Neural crest cell (in vitro differentiated cells): ENCODE results near the gene BABAM2. TPM values are rescaled to one million over a fixed set of nuclear protein-coding genes. Genes with fewer than 3 reads are reported as not detected.

Experiments
- DNase-seq: peaks from one replicate; pipeline ENCODE4 v3.0.0; 2021; ENCODE audit warnings: low read depth, mixed read lengths, low spot score
- H3K27ac Mint-ChIP-seq: one replicate; pipeline ENCODE4 v1.8.0; 2021; ENCODE audit warnings: mild to moderate bottlenecking, mixed read lengths; ENCODE audit not compliant: unreplicated experiment
- H3K27me3 Mint-ChIP-seq: 2 replicates; pipeline ENCODE4 v1.8.0; 2021; ENCODE audit warnings: low read depth, mild to moderate bottlenecking, mixed read lengths
- H3K36me3 Mint-ChIP-seq: 2 replicates; pipeline ENCODE4 v1.8.0; 2021; ENCODE audit warnings: low read depth, mild to moderate bottlenecking, mixed read lengths
- H3K4me1 Mint-ChIP-seq: 2 replicates; pipeline ENCODE4 v1.8.0; 2021; ENCODE audit warnings: mixed read lengths
- H3K4me3 Mint-ChIP-seq: one replicate; pipeline ENCODE4 v1.8.0; 2021; ENCODE audit warnings: mild to moderate bottlenecking, mixed read lengths
- H3K9me3 Mint-ChIP-seq: 2 replicates; pipeline ENCODE4 v1.8.0; 2021; ENCODE audit warnings: mixed read lengths
- total RNA-seq: library from RNA; stranded (reverse); gene quantifications from 2 replicates; pipeline ENCODE4 v1.2.1, GENCODE V29; 2021
- TF ChIP-seq, protein P1 (sequence below): fragments of 200-600 bp; sonication (generic); conservative IDR thresholded peaks from 2 replicates; pipeline ENCODE4 v1.5.0; 2021; ENCODE audit warnings: antibody characterized with exemption, mild to moderate bottlenecking

The BABAM2 gene
- total RNA-seq, 1 donor from 2014 or later, result 28.6 TPM

DNA sequence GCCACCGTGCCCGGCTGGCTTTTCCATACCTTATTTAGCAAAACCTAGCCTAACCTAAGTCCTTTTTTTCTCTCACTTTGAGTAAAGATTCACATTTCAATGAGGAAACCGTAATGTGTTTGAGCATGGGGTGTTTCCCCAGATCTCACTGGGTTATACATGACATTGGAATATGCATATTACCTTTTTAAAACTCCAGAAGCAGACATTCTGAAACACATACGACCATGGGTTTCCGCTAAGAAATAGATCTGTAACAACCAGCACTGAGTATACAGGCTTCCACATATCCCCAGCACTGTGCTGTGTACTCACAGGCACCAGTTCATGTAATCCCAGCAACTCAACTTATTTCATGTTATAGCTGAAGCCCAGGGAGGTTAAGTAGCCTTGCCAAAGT is 461.1 kb downstream of the BABAM2 start:
- Mint-ChIP-seq H3K9me3 (no peaks in the 10 kb centered on the region), H3K27ac (peak overlapping the region; percentile 84), H3K4me1 (no peaks in the 10 kb centered on the region), H3K36me3 (no peaks in the 10 kb centered on the region), H3K4me3 (no peak overlapping the region), H3K27me3 (no peaks in the 10 kb centered on the region)
- no peak for DNase-seq
- TF ChIP-seq, protein P1, sequence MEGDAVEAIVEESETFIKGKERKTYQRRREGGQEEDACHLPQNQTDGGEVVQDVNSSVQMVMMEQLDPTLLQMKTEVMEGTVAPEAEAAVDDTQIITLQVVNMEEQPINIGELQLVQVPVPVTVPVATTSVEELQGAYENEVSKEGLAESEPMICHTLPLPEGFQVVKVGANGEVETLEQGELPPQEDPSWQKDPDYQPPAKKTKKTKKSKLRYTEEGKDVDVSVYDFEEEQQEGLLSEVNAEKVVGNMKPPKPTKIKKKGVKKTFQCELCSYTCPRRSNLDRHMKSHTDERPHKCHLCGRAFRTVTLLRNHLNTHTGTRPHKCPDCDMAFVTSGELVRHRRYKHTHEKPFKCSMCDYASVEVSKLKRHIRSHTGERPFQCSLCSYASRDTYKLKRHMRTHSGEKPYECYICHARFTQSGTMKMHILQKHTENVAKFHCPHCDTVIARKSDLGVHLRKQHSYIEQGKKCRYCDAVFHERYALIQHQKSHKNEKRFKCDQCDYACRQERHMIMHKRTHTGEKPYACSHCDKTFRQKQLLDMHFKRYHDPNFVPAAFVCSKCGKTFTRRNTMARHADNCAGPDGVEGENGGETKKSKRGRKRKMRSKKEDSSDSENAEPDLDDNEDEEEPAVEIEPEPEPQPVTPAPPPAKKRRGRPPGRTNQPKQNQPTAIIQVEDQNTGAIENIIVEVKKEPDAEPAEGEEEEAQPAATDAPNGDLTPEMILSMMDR, result no peak

DNA sequence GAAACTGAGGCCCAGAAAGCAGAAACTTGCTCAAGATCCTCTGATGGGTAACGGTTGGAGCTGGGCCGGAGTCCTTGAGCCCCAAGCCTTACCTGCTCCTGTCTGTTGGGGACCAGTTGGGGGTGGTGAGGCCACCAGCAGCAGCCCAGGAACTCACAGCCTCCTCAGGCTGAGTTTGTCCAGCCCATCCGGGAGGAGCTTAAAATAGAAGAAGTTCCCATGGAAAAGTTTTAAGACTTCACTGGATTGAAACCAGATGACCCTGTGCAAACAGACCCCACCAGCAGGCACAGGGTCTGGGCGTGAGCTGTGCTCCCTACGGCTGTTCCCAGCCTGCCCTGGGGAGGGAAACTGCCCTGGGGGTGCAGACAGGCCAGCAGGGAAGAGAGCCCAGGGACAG is 461.6 kb downstream of the BABAM2 start:
- TF ChIP-seq, protein P1, result no peak
- Mint-ChIP-seq H3K4me1 (no peaks in the 10 kb centered on the region), H3K27me3 (no peaks in the 10 kb centered on the region), H3K9me3 (no peaks in the 10 kb centered on the region), H3K36me3 (no peaks in the 10 kb centered on the region), H3K27ac (no peak overlapping the region), H3K4me3 (no peak overlapping the region)
- DNase-seq, result no peak

DNA sequence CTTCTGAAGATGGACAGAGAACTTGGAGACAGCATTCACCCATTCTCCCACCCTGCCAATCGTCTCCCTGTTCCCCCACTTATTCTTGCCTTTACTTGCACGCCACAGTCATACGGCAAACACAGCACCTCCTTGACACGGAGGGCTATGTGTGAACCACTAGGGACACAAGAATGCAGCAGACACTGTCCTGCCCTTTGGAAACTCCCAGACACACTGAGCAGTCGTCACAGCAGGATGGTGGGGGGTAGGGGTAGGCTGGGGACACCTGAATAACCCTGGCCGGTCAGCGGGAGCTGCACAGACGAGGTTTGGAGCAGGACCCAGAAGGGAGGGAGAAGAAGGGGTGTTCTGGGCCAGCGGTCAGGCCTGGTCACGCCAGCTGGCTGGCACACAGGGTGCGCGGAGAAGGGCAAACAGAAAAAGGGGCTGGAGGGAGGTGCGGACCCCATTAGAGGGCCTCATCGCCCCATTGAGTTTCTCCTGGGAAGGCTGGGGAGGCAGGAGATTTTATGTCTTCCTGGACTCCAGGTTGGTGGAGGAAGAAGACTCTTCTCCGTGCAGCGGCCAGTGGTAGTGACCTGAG is 462.2 kb downstream of the BABAM2 start:
- Mint-ChIP-seq H3K4me1 (no peaks in the 10 kb centered on the region), H3K9me3 (no peaks in the 10 kb centered on the region), H3K27ac (peak overlapping the region; percentile 92), H3K36me3 (no peaks in the 10 kb centered on the region), H3K4me3 (no peak overlapping the region), H3K27me3 (no peaks in the 10 kb centered on the region)
- TF ChIP-seq, protein P1, result no peak
- no peak for DNase-seq

DNA sequence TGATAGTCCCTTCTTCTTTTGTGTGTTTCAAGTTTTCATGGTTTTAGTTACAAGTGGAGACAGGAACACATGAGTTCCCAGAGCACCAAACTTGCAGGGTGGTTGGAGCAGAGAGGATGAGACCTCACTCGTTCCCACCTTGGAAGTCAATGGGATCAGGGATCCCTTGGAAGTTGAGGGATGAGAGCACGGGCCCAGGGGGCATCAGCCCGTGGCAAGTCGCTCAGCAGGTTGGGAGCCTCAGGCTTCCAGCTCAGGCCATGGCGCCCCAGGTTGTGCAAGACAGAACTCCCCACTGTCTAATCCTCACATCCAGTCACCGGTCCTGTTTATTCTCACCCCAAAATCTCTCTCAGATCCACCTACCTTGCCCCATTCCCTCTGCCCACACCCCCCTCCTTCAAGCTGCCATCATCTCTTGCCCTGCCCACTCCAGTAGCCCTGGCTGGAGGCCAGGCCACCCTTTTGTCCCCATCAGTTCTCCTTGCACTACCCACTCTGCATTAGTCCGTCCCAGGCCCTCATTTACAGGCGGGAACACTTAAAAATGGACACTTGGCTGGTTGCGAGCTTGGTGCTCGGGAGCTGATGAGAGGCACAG is 464.5 kb downstream of the BABAM2 start:
- Mint-ChIP-seq H3K27ac (no peak overlapping the region), H3K4me3 (no peak overlapping the region), H3K27me3 (no peaks in the 10 kb centered on the region), H3K36me3 (no peaks in the 10 kb centered on the region), H3K4me1 (no peaks in the 10 kb centered on the region), H3K9me3 (no peaks in the 10 kb centered on the region)
- TF ChIP-seq, protein P1, result no peak
- DNase-seq, result no peak

DNA sequence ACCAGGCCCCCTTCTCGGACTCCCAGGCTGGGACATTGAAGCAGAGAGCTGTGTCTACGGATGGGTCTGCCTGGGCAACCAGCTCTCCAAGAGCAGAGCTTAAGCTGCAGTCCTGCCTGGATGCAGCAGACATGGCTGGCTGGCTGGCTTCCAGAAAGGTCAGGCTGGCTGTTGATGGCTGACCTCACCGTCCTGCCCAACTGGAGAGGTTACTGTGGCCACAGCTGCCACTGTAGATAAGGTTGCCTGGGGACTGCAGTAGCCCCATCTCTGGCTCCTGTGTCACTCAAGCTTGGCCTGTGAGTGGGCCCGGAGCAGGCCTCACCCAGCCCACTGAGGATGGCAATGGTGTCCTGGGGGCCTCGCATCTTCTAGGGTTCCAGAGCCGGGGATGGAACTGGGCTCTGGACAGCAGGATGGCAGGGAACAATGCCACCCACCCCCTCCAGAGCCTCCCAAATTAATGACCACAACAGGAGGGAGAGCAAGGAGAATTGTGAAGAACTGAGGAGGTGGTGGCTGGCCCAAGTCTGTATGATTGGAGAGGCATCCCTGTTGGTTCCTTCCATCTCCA is 465.1 kb downstream of the BABAM2 start:
- no peaks in the 10 kb centered on the region for H3K9me3 Mint-ChIP-seq
- DNase-seq, result no peak
- H3K27ac Mint-ChIP-seq, result no peak overlapping the region
- H3K36me3 Mint-ChIP-seq, result no peaks in the 10 kb centered on the region
- no peak overlapping the region for H3K4me3 Mint-ChIP-seq
- H3K27me3 Mint-ChIP-seq, result no peaks in the 10 kb centered on the region
- TF ChIP-seq, protein P1, result no peak
- peaks cover 3% of the 10 kb centered on the region for H3K4me1 Mint-ChIP-seq
